Measurements from ENCODE around the gene ZNF318. TPM values are rescaled to one million over a fixed set of nuclear protein-coding genes. Genes with fewer than 3 reads are reported as not detected.

Gene ZNF318
- total RNA-seq, 1 donor from 2014 or later = 17.6 TPM

DNA sequence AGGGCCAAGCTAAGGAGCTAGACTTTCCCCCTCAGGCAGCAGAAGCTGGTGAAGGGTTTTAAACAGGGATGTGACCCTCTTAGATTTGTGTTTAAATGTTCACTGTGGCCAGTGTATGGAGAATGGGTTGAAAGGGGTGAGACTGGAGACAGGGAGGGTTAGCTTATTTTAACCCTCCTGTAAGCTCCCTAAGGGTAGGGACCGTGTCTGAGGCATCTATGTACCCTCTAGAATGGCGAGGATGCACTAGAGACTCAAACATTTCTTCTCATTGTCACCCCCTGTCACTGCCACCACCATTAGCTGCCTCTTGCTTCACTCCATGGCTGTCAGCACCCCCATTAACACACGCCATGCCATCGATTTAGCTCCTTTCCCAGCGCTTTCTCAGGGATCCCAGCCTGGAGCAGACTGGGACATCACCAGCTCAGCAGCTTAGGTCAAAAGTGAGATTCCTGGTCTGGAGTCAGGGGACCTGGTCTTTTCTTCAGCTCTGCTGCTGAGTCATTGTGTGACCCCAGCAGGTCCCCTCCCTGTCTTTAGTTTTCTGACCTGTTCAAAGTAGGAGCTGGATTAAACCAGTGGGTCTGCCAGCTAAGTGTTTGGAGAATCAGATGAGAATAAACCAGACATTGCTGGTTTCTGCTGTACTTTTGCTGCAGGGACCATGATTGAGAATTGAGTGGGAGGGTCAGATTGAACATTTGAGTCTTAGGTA lies 72.5 kb downstream of the ZNF318 start:
- peaks cover 6% of the 10 kb centered on the region for H3F3A ChIP-seq (ENCODE audit: low read depth)
- no peak overlapping the region for H3K27ac ChIP-seq
- peak overlapping the region; percentile 54 for H3K4me2 ChIP-seq
- H3K27me3 ChIP-seq = no peaks in the 10 kb centered on the region
- no peaks in the 10 kb centered on the region for H4K20me1 ChIP-seq (ENCODE audit: low read depth)
- H3K79me2 ChIP-seq (ENCODE audit: low read depth) = no peaks in the 10 kb centered on the region
- peaks cover 12% of the 10 kb centered on the region for H3K4me1 ChIP-seq
- peaks cover 6% of the 10 kb centered on the region for H3K4me1 Mint-ChIP-seq
- peak overlapping the region; percentile 86 for H3K27ac Mint-ChIP-seq
- H3K27me3 Mint-ChIP-seq (ENCODE audit: insufficient read depth, low read depth) = peaks cover 6% of the 10 kb centered on the region
- DNase-seq (ENCODE audit: low spot score) = peak; percentile 35
- no peaks in the 10 kb centered on the region for H3K9me3 Mint-ChIP-seq
- no peaks in the 10 kb centered on the region for H3K9me3 ChIP-seq (ENCODE audit: low read depth)
- H3K9ac ChIP-seq = no peak overlapping the region
- H3K36me3 ChIP-seq = no peaks in the 10 kb centered on the region
- no peaks in the 10 kb centered on the region for H3K36me3 Mint-ChIP-seq
- no peak for TF ChIP-seq EZH2phosphoT487 (IDR thresholded peaks at IDR 0.05)
- TF ChIP-seq EZH2 (IDR thresholded peaks at IDR 0.05) = no peak
- TF ChIP-seq, protein P1, sequence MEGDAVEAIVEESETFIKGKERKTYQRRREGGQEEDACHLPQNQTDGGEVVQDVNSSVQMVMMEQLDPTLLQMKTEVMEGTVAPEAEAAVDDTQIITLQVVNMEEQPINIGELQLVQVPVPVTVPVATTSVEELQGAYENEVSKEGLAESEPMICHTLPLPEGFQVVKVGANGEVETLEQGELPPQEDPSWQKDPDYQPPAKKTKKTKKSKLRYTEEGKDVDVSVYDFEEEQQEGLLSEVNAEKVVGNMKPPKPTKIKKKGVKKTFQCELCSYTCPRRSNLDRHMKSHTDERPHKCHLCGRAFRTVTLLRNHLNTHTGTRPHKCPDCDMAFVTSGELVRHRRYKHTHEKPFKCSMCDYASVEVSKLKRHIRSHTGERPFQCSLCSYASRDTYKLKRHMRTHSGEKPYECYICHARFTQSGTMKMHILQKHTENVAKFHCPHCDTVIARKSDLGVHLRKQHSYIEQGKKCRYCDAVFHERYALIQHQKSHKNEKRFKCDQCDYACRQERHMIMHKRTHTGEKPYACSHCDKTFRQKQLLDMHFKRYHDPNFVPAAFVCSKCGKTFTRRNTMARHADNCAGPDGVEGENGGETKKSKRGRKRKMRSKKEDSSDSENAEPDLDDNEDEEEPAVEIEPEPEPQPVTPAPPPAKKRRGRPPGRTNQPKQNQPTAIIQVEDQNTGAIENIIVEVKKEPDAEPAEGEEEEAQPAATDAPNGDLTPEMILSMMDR (IDR thresholded peaks at IDR 0.05) = no peak
- H3K4me3 Mint-ChIP-seq = no peak overlapping the region
- no peak overlapping the region for H2AFZ ChIP-seq (replicated peaks)
- H3K4me3 ChIP-seq = no peak overlapping the region

DNA sequence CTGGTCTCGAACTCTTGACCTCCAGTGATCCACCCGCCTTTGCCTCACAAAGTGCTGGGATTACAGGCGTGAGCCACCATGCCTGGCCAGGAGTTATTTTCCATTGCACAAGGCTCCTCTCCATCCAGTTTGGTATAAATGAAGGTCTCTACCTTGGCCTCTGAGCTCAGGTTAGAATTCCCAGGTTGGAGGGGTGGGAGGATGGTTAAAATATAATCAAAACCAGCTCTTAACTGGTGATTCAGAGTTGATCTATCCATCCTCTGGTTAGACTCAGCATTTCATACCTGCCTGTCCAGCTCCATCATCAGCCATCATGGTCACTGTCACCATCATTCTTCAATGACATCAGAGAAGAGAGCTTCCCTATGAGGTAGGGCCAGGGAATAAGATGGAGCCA lies 74.0 kb downstream of the ZNF318 start:
- H3K4me3 ChIP-seq = no peak overlapping the region
- no peak overlapping the region for H2AFZ ChIP-seq (replicated peaks)
- peaks cover 6% of the 10 kb centered on the region for H3F3A ChIP-seq (ENCODE audit: low read depth)
- Mint-ChIP-seq H3K4me3 (no peak overlapping the region), H3K4me1 (peaks cover 6% of the 10 kb centered on the region), H3K27ac (no peak overlapping the region), H3K36me3 (no peaks in the 10 kb centered on the region), H3K9me3 (no peaks in the 10 kb centered on the region), H3K27me3 (ENCODE audit: insufficient read depth, low read depth) (peaks cover 6% of the 10 kb centered on the region)
- TF ChIP-seq EZH2 (IDR thresholded peaks at IDR 0.05) = no peak
- no peak for TF ChIP-seq EZH2phosphoT487 (IDR thresholded peaks at IDR 0.05)
- TF ChIP-seq, protein P1 (IDR thresholded peaks at IDR 0.05) = no peak
- H3K27ac ChIP-seq = no peak overlapping the region
- no peaks in the 10 kb centered on the region for H3K27me3 ChIP-seq
- no peaks in the 10 kb centered on the region for H3K9me3 ChIP-seq (ENCODE audit: low read depth)
- peaks cover 12% of the 10 kb centered on the region for H3K4me1 ChIP-seq
- no peak for DNase-seq (ENCODE audit: low spot score)
- no peaks in the 10 kb centered on the region for H3K79me2 ChIP-seq (ENCODE audit: low read depth)
- H3K4me2 ChIP-seq = no peak overlapping the region
- H3K9ac ChIP-seq = no peak overlapping the region
- H4K20me1 ChIP-seq (ENCODE audit: low read depth) = no peaks in the 10 kb centered on the region
- no peaks in the 10 kb centered on the region for H3K36me3 ChIP-seq

DNA sequence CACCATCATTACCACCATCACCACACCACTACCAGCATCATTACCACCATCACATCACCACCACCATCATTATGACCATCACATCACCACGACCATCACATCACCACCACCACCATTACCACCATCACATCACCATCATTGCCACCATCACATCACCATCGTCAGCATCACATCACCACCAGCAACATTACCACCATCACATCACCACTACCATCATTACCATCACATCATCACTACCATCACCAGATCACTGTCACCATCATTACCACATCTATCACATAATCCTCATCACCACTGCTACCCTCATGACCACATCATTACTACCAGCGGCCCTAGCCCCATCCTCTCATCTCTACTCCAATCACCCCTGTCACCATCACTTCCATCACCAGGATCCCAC lies 74.9 kb downstream of the ZNF318 start:
- Histone ChIP-seq H3K9ac (no peak overlapping the region), H3K79me2 (ENCODE audit: low read depth) (no peaks in the 10 kb centered on the region), H3K27me3 (no peaks in the 10 kb centered on the region), H3K36me3 (no peaks in the 10 kb centered on the region), H3F3A (ENCODE audit: low read depth) (peaks cover 6% of the 10 kb centered on the region), H3K4me3 (no peak overlapping the region), H3K27ac (no peak overlapping the region), H3K4me1 (peaks cover 12% of the 10 kb centered on the region), H3K4me2 (no peak overlapping the region), H4K20me1 (ENCODE audit: low read depth) (no peaks in the 10 kb centered on the region), H3K9me3 (ENCODE audit: low read depth) (no peaks in the 10 kb centered on the region), H2AFZ (replicated peaks) (no peak overlapping the region)
- Mint-ChIP-seq H3K4me3 (no peak overlapping the region), H3K36me3 (no peaks in the 10 kb centered on the region), H3K9me3 (no peaks in the 10 kb centered on the region), H3K27ac (no peak overlapping the region), H3K4me1 (peaks cover 6% of the 10 kb centered on the region), H3K27me3 (ENCODE audit: insufficient read depth, low read depth) (peaks cover 6% of the 10 kb centered on the region)
- DNase-seq (ENCODE audit: low spot score) = no peak
- TF ChIP-seq EZH2 (IDR thresholded peaks at IDR 0.05) (no peak), EZH2phosphoT487 (IDR thresholded peaks at IDR 0.05) (no peak)
- TF ChIP-seq, protein P1 (IDR thresholded peaks at IDR 0.05) = no peak

All from neural progenitor cell (in vitro differentiated cells).